IPS-NIHi7 (cell line): Measurements from ENCODE around the gene GTF2E1.
"Not testable (repeated sequence)": the region's sequence is repeated elsewhere in the genome, so short reads cannot be mapped to it uniquely, and the experiment has no call there.

ENCODE experiments used
- DNase-seq: peaks from one replicate; pipeline ENCODE4 v3.0.0; 2012; ENCODE audit warnings: mixed read lengths; ENCODE audit errors: extremely low spot score

Gene GTF2E1

DNA sequence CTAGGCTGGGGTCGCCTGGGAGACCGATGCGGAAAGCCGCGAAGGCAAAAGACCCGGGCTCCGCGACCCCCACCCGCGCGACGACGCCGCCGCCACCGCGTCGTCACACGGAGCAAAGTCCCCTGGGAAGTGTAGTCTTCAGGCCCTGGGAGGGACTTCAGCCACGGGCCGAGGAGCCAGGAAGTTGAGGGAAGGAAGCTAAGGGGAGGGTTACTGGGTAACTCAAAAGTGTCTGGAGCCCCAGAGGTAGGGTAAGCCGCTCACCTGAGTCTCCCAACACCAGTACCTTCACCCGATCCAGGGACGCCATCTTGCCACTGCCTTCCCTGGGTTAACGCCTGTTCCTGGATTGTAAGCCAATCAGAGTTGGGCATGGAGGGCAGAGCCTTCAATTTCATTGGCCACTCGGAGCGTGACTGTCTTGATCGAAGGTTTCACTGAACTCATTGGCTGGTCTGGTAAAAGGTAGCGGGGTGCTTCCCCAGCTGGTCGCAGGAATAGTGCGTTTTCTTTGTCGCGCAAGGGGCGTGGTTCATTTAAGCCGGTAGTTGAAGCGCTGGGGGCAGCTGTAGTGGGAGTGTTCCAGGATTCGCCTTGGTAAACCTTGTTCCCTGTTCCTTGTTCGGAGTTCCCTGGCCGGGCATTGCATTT, at the start of gene GTF2E1, which contains the start of gene RABL3:
GTF2E1 (plus strand) TSS at position 547 of the 651 bp plus-strand sequence. CDS start 7,809 bp downstream, outside the sequence.
RABL3 (minus strand) TSS at position 319 of the 651 bp plus-strand sequence; CDS start at position 310, 9 bp downstream.
- DNase-seq, result peak; percentile 98

GRCh38 chr3:120693439-120694171, 48.9 kb upstream of the GTF2E1 start:
- no peak for DNase-seq

DNA sequence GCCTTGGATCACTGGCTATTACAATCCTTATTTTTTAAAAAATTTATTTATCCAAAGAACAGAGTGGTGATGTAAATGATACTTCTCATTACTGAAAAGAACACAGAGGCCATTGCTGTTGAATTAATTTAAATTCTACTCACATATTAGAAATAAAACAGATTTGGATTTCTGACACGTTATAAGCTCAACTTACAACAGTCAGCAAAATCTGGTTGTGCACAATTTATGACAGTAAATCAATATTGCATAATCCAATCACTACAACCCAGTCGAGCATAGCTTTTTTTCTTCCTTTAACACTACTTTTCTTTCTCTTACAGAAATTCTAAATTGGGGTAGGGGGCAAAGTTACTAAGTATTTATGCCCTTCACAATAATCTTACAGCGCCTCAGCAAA, 43.2 kb upstream of the GTF2E1 start:
- DNase-seq, result no peak

GRCh38 chr3:120705884-120706582, 36.5 kb upstream of the GTF2E1 start:
- no peak for DNase-seq

DNA sequence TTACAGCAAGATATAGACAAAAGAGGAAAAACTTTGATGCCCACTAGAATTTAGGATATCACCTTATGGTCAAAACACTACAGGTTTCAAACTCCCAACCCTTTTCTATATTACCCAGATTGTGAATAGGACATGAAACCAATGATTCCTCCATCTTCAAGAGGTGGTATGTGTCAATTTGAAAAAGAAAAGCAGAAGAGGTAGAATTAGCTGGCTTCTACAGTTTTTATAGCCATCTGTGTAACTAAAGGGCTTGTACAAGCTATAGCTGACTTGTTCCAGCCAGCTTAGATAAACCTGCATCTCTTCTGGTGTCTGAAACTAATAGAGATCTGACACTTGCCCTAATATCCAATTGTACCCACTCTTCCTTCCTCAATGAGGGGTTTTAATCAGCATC, 35.6 kb upstream of the GTF2E1 start:
- no peak for DNase-seq

GRCh38 chr3:120708408-120708807, 34.1 kb upstream of the GTF2E1 start:
- DNase-seq, result no peak

DNA sequence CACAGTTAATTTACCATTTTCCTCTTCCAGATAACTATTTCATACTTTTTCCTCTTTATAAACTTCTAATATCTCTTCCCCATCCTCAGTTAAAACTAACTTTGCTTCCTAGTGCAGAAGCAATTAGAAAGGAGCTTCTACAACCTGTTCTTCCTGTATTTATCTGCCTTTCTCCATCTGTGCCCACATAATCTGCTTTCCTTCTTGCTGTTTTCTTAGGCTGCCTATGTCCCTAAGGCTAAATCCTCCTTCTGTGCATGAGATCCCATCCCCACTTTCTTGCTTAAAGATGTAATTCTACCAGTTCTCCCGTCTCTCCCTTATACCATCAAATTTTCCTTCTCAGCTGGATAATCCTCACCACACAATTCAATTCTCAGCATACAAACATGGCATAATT, 32.2 kb upstream of the GTF2E1 start:
- DNase-seq, result no peak

GRCh38 chr3:120713262-120713661, 29.3 kb upstream of the GTF2E1 start:
- DNase-seq, result no peak

- DNase-seq, result not testable (repeated sequence)
Measured at GRCh38 chr3:120719167-120719834, 23.2 kb upstream of the GTF2E1 start.

DNA sequence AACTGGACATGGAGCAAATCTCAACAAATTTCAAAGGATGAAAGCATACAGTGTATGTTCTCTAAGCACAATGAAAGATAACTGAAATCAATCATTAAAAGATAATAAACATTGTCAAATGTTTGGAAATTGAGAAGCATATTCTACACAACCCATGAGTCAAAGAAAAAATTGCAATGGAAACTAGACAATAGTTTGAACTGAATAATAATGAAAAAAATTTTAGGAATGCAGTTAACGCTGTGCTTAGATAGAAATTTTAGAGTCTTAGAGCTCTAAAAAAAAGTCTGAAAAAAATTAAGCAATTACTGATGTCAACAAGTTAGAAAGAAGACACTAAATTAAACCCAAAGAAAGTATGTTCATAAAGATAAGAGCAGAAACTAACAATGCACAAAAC, 15.8 kb upstream of the GTF2E1 start:
- DNase-seq, result no peak

- DNase-seq, result peak; percentile 14
Measured at GRCh38 chr3:120730576-120731542, 11.7 kb upstream of the GTF2E1 start.

- not testable (repeated sequence) for DNase-seq
Measured at GRCh38 chr3:120738006-120738405, 4.5 kb upstream of the GTF2E1 start.

DNA sequence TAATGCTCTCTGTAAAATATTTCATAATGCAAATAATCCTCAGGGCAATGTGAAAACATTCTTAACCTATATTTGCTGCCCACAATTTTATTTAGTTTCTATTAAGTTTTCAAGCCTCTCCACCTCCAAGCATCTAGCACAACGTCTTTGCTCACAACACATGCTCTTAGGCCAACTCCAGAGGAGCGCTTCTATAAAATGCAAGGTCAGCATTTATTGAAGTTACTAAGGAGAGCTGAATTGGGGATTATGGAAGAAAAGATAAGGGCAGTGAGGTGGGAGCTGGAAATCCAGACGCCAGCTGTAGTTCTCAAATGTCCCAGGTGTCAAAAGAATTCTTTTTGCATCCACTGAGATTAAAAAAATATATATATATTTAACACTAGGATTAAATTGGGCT, 1.2 kb upstream of the GTF2E1 start:
- no peak for DNase-seq

GRCh38 chr3:120741837-120742197, 727 bp upstream of the GTF2E1 start:
- no peak for DNase-seq

DNA sequence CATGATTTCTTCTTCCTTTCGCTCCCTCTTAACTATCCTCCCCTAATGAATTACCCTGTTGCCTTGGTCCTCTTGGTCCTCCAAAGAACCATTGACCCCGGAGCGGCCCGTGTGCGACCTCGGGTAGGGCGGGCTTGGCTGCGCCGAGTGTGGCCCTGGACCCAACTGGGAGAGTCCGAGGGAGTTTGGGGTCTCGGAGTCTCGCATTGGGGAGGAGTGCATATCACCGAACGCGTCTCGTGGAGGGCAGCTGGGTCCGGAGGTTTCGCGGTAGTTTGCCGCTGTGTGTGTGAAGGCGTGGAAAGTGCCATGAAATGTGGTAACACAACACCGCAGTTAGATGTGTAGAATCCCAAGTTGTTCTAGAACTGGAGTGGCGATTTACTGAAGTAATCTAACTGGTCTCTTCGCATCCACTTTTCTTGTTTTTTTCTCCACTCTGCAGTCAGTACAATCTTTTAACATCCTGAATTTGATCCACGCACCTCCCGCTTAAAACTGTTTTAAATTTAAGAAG, 363 bp downstream of the GTF2E1 start:
- DNase-seq, result no peak

- no peak for DNase-seq
Measured at GRCh38 chr3:120743556-120744195, 1.1 kb downstream of the GTF2E1 start.

DNA sequence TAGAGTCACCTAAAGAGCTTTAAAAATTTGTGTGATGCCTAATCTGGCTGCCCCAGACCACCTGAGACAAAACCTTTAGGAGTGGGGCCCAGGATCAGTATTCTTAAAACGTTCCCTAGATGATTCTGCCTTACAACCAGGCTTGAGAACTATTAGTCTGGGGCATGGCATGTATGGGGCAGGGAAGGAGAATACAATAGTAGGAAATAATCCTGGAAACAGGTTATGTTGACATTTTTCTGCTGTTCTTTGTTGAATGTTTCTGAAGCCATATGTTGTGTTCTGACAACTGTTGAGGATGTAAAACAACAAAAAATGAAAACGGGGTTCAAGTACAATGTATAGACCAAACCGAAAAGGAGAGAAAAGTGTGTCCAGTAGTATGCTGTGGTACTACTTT, 2.9 kb downstream of the GTF2E1 start:
- DNase-seq, result no peak

DNA sequence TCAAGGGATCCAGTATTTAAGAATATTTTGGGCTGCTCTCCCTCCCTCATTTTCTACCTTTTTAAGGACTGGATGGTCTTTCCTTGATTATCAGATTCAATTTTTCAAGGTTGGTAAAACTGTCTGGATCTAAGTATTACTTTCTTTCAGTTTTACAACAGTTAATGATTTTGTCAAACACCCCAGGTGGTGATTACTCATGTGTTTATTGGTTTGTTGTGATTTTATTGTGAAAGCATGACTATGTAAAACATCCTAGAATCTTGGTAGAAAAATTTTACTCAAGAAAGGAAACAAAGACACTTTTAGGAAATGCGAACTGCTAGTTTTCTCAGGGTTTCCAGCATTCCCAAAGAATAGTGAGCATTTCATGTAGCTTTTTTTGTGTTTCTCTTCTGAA, 7.3 kb downstream of the GTF2E1 start:
- no peak for DNase-seq

GRCh38 chr3:120752230-120752629, 9.7 kb downstream of the GTF2E1 start:
- no peak for DNase-seq

DNA sequence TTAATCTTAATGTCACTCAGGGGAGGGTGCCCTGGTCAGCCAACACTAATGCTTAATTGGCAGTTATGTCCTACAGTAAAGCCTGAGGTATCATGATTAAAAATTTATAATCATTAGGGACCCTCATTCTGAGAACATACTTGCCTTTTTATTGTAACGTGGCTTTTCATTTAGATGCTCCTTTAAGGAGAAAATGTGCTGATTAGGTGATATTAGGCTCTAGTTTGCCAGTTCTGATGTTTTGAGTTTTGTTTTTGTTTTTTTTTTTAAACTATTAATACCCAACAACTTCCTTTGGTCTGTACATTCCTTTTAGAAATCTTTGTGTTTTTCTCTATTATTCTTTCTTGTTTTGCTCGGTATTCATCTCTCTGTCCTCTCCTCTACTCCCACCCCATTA, 10.3 kb downstream of the GTF2E1 start:
- DNase-seq, result no peak
